HepG2 (cell line): ENCODE data around the gene TSKU. TPM values are rescaled to one million over a fixed set of nuclear protein-coding genes. Genes with fewer than 3 reads are reported as not detected.
A peak's percentile ranks its signal among the peaks of the same experiment; 100 is the strongest.

Source experiments
- ATF3 ChIP-seq: sonication (generic); formaldehyde crosslinking; IDR thresholded peaks from 2 replicates; pipeline ENCODE4 v1.4.0; 2020; ENCODE audit warnings: missing genetic modification reagents
- HNF1B ChIP-seq: sonication (generic); formaldehyde crosslinking; IDR thresholded peaks from 2 replicates; pipeline ENCODE4 v1.5.1; 2020; ENCODE audit warnings: mild to moderate bottlenecking, moderate library complexity, missing genetic modification reagents
- HNRNPL ChIP-seq: fragments of 200-400 bp; formaldehyde crosslinking; IDR thresholded peaks from 2 replicates; pipeline ENCODE4 v1.6.1; 2017; ENCODE audit warnings: mild to moderate bottlenecking, low read depth, low read length
- MED8 ChIP-seq: sonication (generic); formaldehyde crosslinking; IDR thresholded peaks from 2 replicates; pipeline ENCODE4 v1.8.1; 2023; ENCODE audit warnings: mild to moderate bottlenecking, missing genetic modification reagents; ENCODE audit not compliant: insufficient replicate concordance
- POLR2AphosphoS5 ChIP-seq: IDR thresholded peaks from 2 replicates; pipeline ENCODE4 v1.6.1; 2012; ENCODE audit warnings: low read depth, low read length
- RXRA ChIP-seq: sonication (generic); formaldehyde crosslinking; IDR thresholded peaks from 2 replicates; pipeline ENCODE4 v1.5.1; 2020; ENCODE audit warnings: missing genetic modification reagents
- SRY ChIP-seq: sonication (generic); formaldehyde crosslinking; IDR thresholded peaks from 2 replicates; pipeline ENCODE4 v1.8.0; 2022; ENCODE audit warnings: mild to moderate bottlenecking, missing genetic modification reagents
- TBL1XR1 ChIP-seq: fragments of 150-350 bp; IDR thresholded peaks from 2 replicates; pipeline ENCODE4 v1.6.1; 2014; ENCODE audit warnings: borderline replicate concordance, low read length; ENCODE audit not compliant: partially characterized antibody
- ZNF431 ChIP-seq: sonication (generic); formaldehyde crosslinking; IDR thresholded peaks from 2 replicates; pipeline ENCODE4 v1.9.0; 2022; ENCODE audit warnings: missing genetic modification reagents, low read depth, mild to moderate bottlenecking, borderline replicate concordance
- ZNF572 ChIP-seq: sonication (generic); formaldehyde crosslinking; IDR thresholded peaks from 2 replicates; pipeline ENCODE4 v1.5.1; 2020; ENCODE audit warnings: mild to moderate bottlenecking, missing genetic modification reagents
- ZNF674 ChIP-seq: sonication (generic); formaldehyde crosslinking; IDR thresholded peaks from 2 replicates; pipeline ENCODE4 v1.5.0; 2020; ENCODE audit warnings: low read depth, mild to moderate bottlenecking, missing genetic modification reagents
- ZNF746 ChIP-seq: sonication (generic); formaldehyde crosslinking; IDR thresholded peaks from 2 replicates; pipeline ENCODE4 v1.8.0; 2022; ENCODE audit warnings: mild to moderate bottlenecking, missing genetic modification reagents
- ZNF780A ChIP-seq: sonication (generic); formaldehyde crosslinking; IDR thresholded peaks from 2 replicates; pipeline ENCODE4 v1.8.0; 2022; ENCODE audit warnings: mild to moderate bottlenecking, missing genetic modification reagents, moderate library complexity
- ZNF816 ChIP-seq: sonication (generic); formaldehyde crosslinking; IDR thresholded peaks from 2 replicates; pipeline ENCODE4 v1.8.0; 2022; ENCODE audit warnings: missing genetic modification reagents, mild to moderate bottlenecking, borderline replicate concordance
- ZNF878 ChIP-seq: sonication (generic); formaldehyde crosslinking; IDR thresholded peaks from 2 replicates; pipeline ENCODE4 v1.8.1; 2023; ENCODE audit warnings: mild to moderate bottlenecking, missing genetic modification reagents, moderate library complexity
- polyA plus RNA-seq, 8 experiments: library from polyadenylated mRNA; depleted of rRNA in 3 of 8; stranded (reverse) in 7 of 8; unstranded in 1 of 8; fragments of >200 nt; fragmentation: Illumina TruSeq in 4 of 8; extraction: Trizol in 4 of 8; gene quantifications; 2 replicates each; pipeline versions ENCODE4 v1.2.1 to v1.2.3, GENCODE V29; 2011 to 2016; ENCODE audit warnings: low read depth in 4 of 8, missing spikeins in 1 of 8, mixed read lengths in 1 of 8; ENCODE audit not compliant: insufficient read depth in 1 of 8
- total RNA-seq, 5 experiments: library from RNA; depleted of rRNA; stranded (reverse); fragments of >200 nt; fragmentation: Illumina TruSeq; extraction: Trizol; gene quantifications; 2 replicates each; pipeline ENCODE4 v1.2.3, GENCODE V29; 2016; ENCODE audit warnings: low read depth in 1 of 5
- TF ChIP-seq, protein P1 (sequence below): sonication (generic); formaldehyde crosslinking; conservative IDR thresholded peaks from 2 replicates; pipeline ENCODE4 v1.4.0; 2020; ENCODE audit warnings: missing genetic modification reagents
- TF ChIP-seq, protein P2 (sequence below), 2 experiments: fragments of 450-650 bp in 1 of 2; sonication (generic) in 1 of 2; formaldehyde crosslinking in 1 of 2; IDR thresholded peaks; 2 replicates each; pipeline versions ENCODE4 v1.6.1 to v1.8.0; 2016 to 2022; ENCODE audit warnings: antibody characterized with exemption in 1 of 2, mild to moderate bottlenecking in 1 of 2, missing genetic modification reagents in 1 of 2

The TSKU gene
- total and polyA plus RNA-seq, 2 of the 13 experiments (the other 11 are each of a cell fraction or from before 2014, with no cell fraction given) = 20.3 to 21.4 TPM

DNA sequence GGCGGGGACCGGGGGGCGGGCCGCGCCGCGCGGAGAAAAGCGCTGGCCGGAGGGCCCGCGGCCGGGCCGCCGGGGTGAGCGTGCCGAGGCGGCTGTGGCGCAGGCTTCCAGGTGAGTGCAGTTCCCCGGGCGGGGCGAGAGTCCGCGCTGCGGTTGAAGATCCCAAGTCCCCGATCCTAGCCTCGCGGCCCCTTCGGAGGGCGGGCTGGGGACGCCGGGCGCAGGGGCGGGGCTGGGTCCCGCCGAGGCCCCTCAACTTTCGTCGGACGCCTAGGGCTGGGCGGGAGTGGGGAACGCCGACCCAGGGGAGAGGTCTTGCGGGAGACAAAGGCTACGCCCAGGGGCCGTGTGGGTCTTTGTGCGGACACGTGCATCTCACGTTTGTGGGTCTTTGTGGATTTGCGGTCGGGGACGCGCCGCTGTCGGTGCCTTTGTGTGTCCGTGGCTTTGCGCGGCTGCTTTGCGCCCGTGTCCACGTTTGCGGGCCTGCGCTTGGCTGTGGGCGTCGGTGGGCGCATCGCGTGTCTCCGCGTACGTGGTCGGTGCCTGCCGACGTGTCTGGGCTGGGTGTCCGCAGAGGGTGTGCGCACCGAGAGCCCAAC is at the start of gene TSKU (continued):
- TF ChIP-seq ZNF674 (CRISPR knock-in tag) (no peak), MED8 (CRISPR knock-in tag) (peak; percentile 52), ZNF878 (CRISPR knock-in tag) (0 out of 2 replicates have a peak, but pooled peaks have one; percentile 66), HNRNPL (no peak), ATF3 (CRISPR knock-in tag) (no peak; the same call in 1 of the 2 replicates), ZNF746 (CRISPR knock-in tag) (no peak), ZNF431 (CRISPR knock-in tag) (no peak), ZNF572 (no peak), TBL1XR1 (no peak), POLR2AphosphoS5 (no peak; the same call in 1 of the 2 replicates), RXRA (CRISPR knock-in tag) (0 out of 2 replicates have a peak, but pooled peaks have one; percentile 4), SRY (CRISPR knock-in tag) (no peak), HNF1B (CRISPR knock-in tag) (no peak), ZNF816 (CRISPR knock-in tag) (no peak), ZNF780A (no peak)
- TF ChIP-seq, protein P1, sequence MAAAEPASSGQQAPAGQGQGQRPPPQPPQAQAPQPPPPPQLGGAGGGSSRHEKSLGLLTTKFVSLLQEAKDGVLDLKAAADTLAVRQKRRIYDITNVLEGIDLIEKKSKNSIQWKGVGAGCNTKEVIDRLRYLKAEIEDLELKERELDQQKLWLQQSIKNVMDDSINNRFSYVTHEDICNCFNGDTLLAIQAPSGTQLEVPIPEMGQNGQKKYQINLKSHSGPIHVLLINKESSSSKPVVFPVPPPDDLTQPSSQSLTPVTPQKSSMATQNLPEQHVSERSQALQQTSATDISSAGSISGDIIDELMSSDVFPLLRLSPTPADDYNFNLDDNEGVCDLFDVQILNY (CRISPR knock-in tag) = no peak; the same call in 1 of the 2 replicates
- TF ChIP-seq, protein P2, sequence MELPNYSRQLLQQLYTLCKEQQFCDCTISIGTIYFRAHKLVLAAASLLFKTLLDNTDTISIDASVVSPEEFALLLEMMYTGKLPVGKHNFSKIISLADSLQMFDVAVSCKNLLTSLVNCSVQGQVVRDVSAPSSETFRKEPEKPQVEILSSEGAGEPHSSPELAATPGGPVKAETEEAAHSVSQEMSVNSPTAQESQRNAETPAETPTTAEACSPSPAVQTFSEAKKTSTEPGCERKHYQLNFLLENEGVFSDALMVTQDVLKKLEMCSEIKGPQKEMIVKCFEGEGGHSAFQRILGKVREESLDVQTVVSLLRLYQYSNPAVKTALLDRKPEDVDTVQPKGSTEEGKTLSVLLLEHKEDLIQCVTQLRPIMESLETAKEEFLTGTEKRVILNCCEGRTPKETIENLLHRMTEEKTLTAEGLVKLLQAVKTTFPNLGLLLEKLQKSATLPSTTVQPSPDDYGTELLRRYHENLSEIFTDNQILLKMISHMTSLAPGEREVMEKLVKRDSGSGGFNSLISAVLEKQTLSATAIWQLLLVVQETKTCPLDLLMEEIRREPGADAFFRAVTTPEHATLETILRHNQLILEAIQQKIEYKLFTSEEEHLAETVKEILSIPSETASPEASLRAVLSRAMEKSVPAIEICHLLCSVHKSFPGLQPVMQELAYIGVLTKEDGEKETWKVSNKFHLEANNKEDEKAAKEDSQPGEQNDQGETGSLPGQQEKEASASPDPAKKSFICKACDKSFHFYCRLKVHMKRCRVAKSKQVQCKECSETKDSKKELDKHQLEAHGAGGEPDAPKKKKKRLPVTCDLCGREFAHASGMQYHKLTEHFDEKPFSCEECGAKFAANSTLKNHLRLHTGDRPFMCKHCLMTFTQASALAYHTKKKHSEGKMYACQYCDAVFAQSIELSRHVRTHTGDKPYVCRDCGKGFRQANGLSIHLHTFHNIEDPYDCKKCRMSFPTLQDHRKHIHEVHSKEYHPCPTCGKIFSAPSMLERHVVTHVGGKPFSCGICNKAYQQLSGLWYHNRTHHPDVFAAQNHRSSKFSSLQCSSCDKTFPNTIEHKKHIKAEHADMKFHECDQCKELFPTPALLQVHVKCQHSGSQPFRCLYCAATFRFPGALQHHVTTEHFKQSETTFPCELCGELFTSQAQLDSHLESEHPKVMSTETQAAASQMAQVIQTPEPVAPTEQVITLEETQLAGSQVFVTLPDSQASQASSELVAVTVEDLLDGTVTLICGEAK (IDR thresholded peaks at IDR 0.05) = no peak
- TF ChIP-seq, protein P2 (CRISPR knock-in tag; IDR thresholded peaks at IDR 0.05) = no peak
